Bronchial epithelial cell (primary cell): ENCODE data around the gene RND1. TPM values are rescaled to one million over a fixed set of nuclear protein-coding genes. Genes with fewer than 3 reads are reported as not detected.
"Not testable (repeated sequence)": the region's sequence is repeated elsewhere in the genome, so short reads cannot be mapped to it uniquely, and the experiment has no call there.

Experiments used
- DNase-seq: peaks from one replicate; pipeline ENCODE4 v3.0.0-alpha.2; 2010; ENCODE audit warnings: low read depth
- FAIRE-seq: peaks from 2 replicates; lab custom pipeline; 2011; peaks lifted over from hg19 to GRCh38; lab: Jason Lieb, UNC
- H3K27me3 ChIP-seq: 2 replicates; pipeline ENCODE4 v1.5.1; 2011; ENCODE audit warnings: low read length; ENCODE audit not compliant: control insufficient read depth, insufficient read depth
- H3K36me3 ChIP-seq: 2 replicates; pipeline ENCODE4 v1.5.1; 2011; ENCODE audit warnings: low read length; ENCODE audit not compliant: control insufficient read depth, insufficient read depth
- H3K4me3 ChIP-seq: 2 replicates; pipeline ENCODE4 v1.5.1; 2011; ENCODE audit warnings: mild to moderate bottlenecking, low read depth, low read length, control low read depth
- CTCF ChIP-seq: IDR thresholded peaks from 2 replicates; pipeline ENCODE4 v1.5.1; 2011; ENCODE audit warnings: mild to moderate bottlenecking, moderate library complexity, low read length, control low read depth, inconsistent platforms; ENCODE audit not compliant: insufficient read depth, severe bottlenecking
- total RNA-seq: library from RNA; depleted of rRNA; stranded (reverse); fragments of >200 nt; gene quantifications from 2 replicates; pipeline ENCODE4 v1.2.1, GENCODE V29; 2014

The RND1 gene
- total RNA-seq, 1 donor from 2014 or later, result 2.9 TPM

GRCh38 chr12:48866052-48866711, 512 bp upstream of the RND1 start:
- no peaks in the 10 kb centered on the region for H3K27me3 ChIP-seq
- TF ChIP-seq CTCF, result no peak
- no peak overlapping the region for H3K4me3 ChIP-seq
- no peaks in the 10 kb centered on the region for H3K36me3 ChIP-seq
- no peak for DNase-seq
- no peak for FAIRE-seq

GRCh38 chr12:48863291-48863690, 2.4 kb downstream of the RND1 start:
- H3K36me3 ChIP-seq, result no peaks in the 10 kb centered on the region
- no peak for TF ChIP-seq CTCF
- DNase-seq (no peak), FAIRE-seq (no peak)
- no peaks in the 10 kb centered on the region for H3K27me3 ChIP-seq
- no peak overlapping the region for H3K4me3 ChIP-seq

- TF ChIP-seq CTCF, result no peak
- DNase-seq, result no peak
- Histone ChIP-seq H3K4me3 (no peak overlapping the region), H3K27me3 (no peaks in the 10 kb centered on the region), H3K36me3 (peaks cover 3% of the 10 kb centered on the region)
- no peak for FAIRE-seq
These were observed 2.9 kb downstream of the RND1 start for GRCh38 chr12:48862760-48863159.

GRCh38 chr12:48861111-48861510, 4.6 kb downstream of the RND1 start:
- H3K27me3 ChIP-seq, result no peaks in the 10 kb centered on the region
- H3K4me3 ChIP-seq, result no peak overlapping the region
- peak; percentile 83 for DNase-seq
- no peak for TF ChIP-seq CTCF
- H3K36me3 ChIP-seq, result peaks cover 4% of the 10 kb centered on the region
- FAIRE-seq, result peak; percentile 99

- H3K4me3 ChIP-seq, H3K27me3 ChIP-seq, FAIRE-seq, DNase-seq, H3K36me3 ChIP-seq: not testable (repeated sequence)
These were observed 5.4 kb downstream of the RND1 start for GRCh38 chr12:48860236-48860635.

GRCh38 chr12:48859607-48860006, 6.1 kb downstream of the RND1 start:
- Histone ChIP-seq H3K4me3 (no peak overlapping the region), H3K36me3 (peaks cover 4% of the 10 kb centered on the region), H3K27me3 (no peaks in the 10 kb centered on the region)
- no peak for TF ChIP-seq CTCF
- DNase-seq, result no peak
- FAIRE-seq, result no peak
